ENCODE data around the gene PALM2AKAP2. TPM values are rescaled to one million over a fixed set of nuclear protein-coding genes. Genes with fewer than 3 reads are reported as not detected.

PALM2AKAP2 gene
- total and polyA plus RNA-seq, 2 donors from 2014 or later = 0.26 to 10.6 TPM

GRCh38 chr9:109793921-109794320 lies 13.9 kb downstream of the PALM2AKAP2 start:
- H3K36me3 ChIP-seq (ENCODE audit: control insufficient read depth in 2 of 3, insufficient read depth in 3 of 3, low read length in 3 of 3) = no peaks in the 10 kb centered on the region
- no peaks in the 10 kb centered on the region for H3K27me3 ChIP-seq (ENCODE audit: control insufficient read depth, insufficient read depth, low read length)
- TF ChIP-seq CTCF (IDR thresholded peaks at IDR 0.05; ENCODE audit: borderline replicate concordance, extremely low read depth, insufficient read depth) = no peak
- FAIRE-seq = no peak
- DNase-seq = no peak
- H3K9me3 ChIP-seq (ENCODE audit: control insufficient read depth in 2 of 3, insufficient read depth in 1 of 3, low read length in 3 of 3) = no peaks in the 10 kb centered on the region
- H3K4me1 ChIP-seq (ENCODE audit: control insufficient read depth in 2 of 3, insufficient read depth in 2 of 3, low read depth in 1 of 3, low read length in 3 of 3) = peaks cover 0 to 11% (median 5%) of the 10 kb centered on the region in 3 donors
- no peak overlapping the region for H3K9ac ChIP-seq (ENCODE audit: low read length in 3 of 3)
- intact Hi-C loops (cut with DNase I) = no loop called here
- no peak overlapping the region for H3K4me3 ChIP-seq (ENCODE audit: low read length in 3 of 3)
- H3K27ac ChIP-seq (ENCODE audit: low read depth in 2 of 2, low read length in 2 of 2) = no peak overlapping the region

GRCh38 chr9:109794361-109795012 lies 14.5 kb downstream of the PALM2AKAP2 start:
- intact Hi-C loops (cut with DNase I) = no loop called here
- no peak for DNase-seq
- no peak overlapping the region for H3K27ac ChIP-seq (ENCODE audit: low read depth in 2 of 2, low read length in 2 of 2)
- H3K4me3 ChIP-seq (ENCODE audit: low read length in 3 of 3) = no peak overlapping the region
- no peak for TF ChIP-seq CTCF (IDR thresholded peaks at IDR 0.05; ENCODE audit: borderline replicate concordance, extremely low read depth, insufficient read depth)
- no peak overlapping the region for H3K9ac ChIP-seq (ENCODE audit: low read length in 3 of 3)
- H3K9me3 ChIP-seq (ENCODE audit: control insufficient read depth in 2 of 3, insufficient read depth in 1 of 3, low read length in 3 of 3) = no peaks in the 10 kb centered on the region
- peaks cover 0 to 5% (median under 1%) of the 10 kb centered on the region in 3 donors for H3K4me1 ChIP-seq (ENCODE audit: control insufficient read depth in 2 of 3, insufficient read depth in 2 of 3, low read depth in 1 of 3, low read length in 3 of 3)
- H3K27me3 ChIP-seq (ENCODE audit: control insufficient read depth, insufficient read depth, low read length) = no peaks in the 10 kb centered on the region
- FAIRE-seq = no peak
- no peaks in the 10 kb centered on the region for H3K36me3 ChIP-seq (ENCODE audit: control insufficient read depth in 2 of 3, insufficient read depth in 3 of 3, low read length in 3 of 3)

DNA sequence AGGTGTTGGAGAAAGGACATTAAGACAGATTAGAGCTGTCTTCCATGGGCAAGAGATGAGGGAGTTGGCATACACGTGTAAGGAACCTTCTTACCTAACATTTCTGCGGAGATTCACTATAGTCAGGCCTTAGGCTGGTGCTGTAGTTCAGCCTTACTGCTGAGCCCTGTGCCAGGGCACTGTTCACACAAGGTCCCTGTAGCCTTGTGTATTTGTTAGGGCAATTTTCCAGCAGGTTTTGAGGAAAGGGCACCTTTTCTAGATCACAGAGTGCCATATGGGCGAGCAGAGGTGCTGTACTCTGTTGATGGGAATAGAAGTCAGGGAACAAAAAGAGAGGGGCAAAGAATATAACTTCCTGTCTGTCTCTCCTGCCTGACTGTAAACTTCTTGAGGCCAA lies 15.6 kb downstream of the PALM2AKAP2 start:
- Histone ChIP-seq H3K4me3 (ENCODE audit: low read length in 3 of 3) (no peak overlapping the region), H3K36me3 (ENCODE audit: control insufficient read depth in 2 of 3, insufficient read depth in 3 of 3, low read length in 3 of 3) (no peaks in the 10 kb centered on the region), H3K9ac (ENCODE audit: low read length in 3 of 3) (no peak overlapping the region), H3K4me1 (ENCODE audit: control insufficient read depth in 2 of 3, insufficient read depth in 2 of 3, low read depth in 1 of 3, low read length in 3 of 3) (peaks cover 0 to 3% (median 0%) of the 10 kb centered on the region in 3 donors), H3K27ac (ENCODE audit: low read depth in 2 of 2, low read length in 2 of 2) (no peak overlapping the region), H3K27me3 (ENCODE audit: control insufficient read depth, insufficient read depth, low read length) (no peaks in the 10 kb centered on the region), H3K9me3 (ENCODE audit: control insufficient read depth in 2 of 3, insufficient read depth in 1 of 3, low read length in 3 of 3) (no peaks in the 10 kb centered on the region)
- DNase-seq (no peak), FAIRE-seq (no peak)
- intact Hi-C loops (cut with DNase I) = no loop called here
- TF ChIP-seq CTCF (IDR thresholded peaks at IDR 0.05; ENCODE audit: borderline replicate concordance, extremely low read depth, insufficient read depth) = no peak

DNA sequence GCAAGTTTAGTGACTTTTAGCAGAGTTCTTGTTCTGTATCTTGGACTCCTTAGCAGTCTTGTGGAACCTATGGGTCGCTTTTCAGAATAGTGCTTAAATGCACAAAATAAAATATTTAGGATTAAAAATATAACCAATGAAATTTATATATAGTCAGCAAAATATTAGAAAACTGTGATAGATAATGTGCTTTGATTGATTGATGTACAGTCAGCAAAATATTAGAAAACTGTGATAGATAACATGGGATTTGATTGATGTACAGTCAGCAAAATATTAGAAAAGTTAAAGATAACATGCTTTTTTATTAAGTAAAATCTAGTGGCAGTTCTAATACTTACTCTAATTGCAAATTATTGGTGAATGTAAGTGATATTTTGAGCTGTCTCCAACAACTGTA lies 16.1 kb downstream of the PALM2AKAP2 start:
- Histone ChIP-seq H3K4me3 (ENCODE audit: low read length in 3 of 3) (no peak overlapping the region), H3K36me3 (ENCODE audit: control insufficient read depth in 2 of 3, insufficient read depth in 3 of 3, low read length in 3 of 3) (no peaks in the 10 kb centered on the region), H3K9me3 (ENCODE audit: control insufficient read depth in 2 of 3, insufficient read depth in 1 of 3, low read length in 3 of 3) (no peaks in the 10 kb centered on the region), H3K27me3 (ENCODE audit: control insufficient read depth, insufficient read depth, low read length) (no peaks in the 10 kb centered on the region), H3K27ac (ENCODE audit: low read depth in 2 of 2, low read length in 2 of 2) (no peak overlapping the region), H3K9ac (ENCODE audit: low read length in 3 of 3) (no peak overlapping the region), H3K4me1 (ENCODE audit: control insufficient read depth in 2 of 3, insufficient read depth in 2 of 3, low read depth in 1 of 3, low read length in 3 of 3) (no peaks in the 10 kb centered on the region)
- DNase-seq = no peak
- FAIRE-seq = no peak
- intact Hi-C loops (cut with DNase I) = no loop called here
- TF ChIP-seq CTCF (IDR thresholded peaks at IDR 0.05; ENCODE audit: borderline replicate concordance, extremely low read depth, insufficient read depth) = no peak

Data from kidney (tissue), 14 donors.